ENCODE data around the gene EGFL6. TPM values are rescaled to one million over a fixed set of nuclear protein-coding genes. Genes with fewer than 3 reads are reported as not detected.
A peak's percentile ranks its signal among the peaks of the same experiment; 100 is the strongest.
"Not testable (repeated sequence)": the region's sequence is repeated elsewhere in the genome, so short reads cannot be mapped to it uniquely, and the experiment has no call there.

Gene EGFL6
- total RNA-seq, 2 experiments from 2014 or later: 5.7 to 18.7 TPM

GRCh38 chrX:13648336-13648735 lies 78.9 kb downstream of the EGFL6 start:
- H3K9me3 Mint-ChIP-seq (ENCODE audit: low read depth); DNase-seq; ATAC-seq; H3K4me3 Mint-ChIP-seq; H3K27me3 Mint-ChIP-seq; H3K36me3 Mint-ChIP-seq; CTCF ChIA-PET: not testable (repeated sequence)
- peaks cover 26% of the 10 kb centered on the region for H3K4me1 Mint-ChIP-seq
- H3K27ac Mint-ChIP-seq: peak overlapping the region; percentile 85

- ATAC-seq (no peak), DNase-seq (no peak)
- no peak overlapping the region for H3K4me3 Mint-ChIP-seq
- H3K27ac Mint-ChIP-seq: no peak overlapping the region
- H3K36me3 Mint-ChIP-seq: no peaks in the 10 kb centered on the region
- H3K27me3 Mint-ChIP-seq: no peaks in the 10 kb centered on the region
- CTCF ChIA-PET: interaction anchor here (1.2 kb wide), 1 partner anchor 143 kb away, joined by 4 read pairs; no protein-coding TSS in a partner anchor
- H3K9me3 Mint-ChIP-seq (ENCODE audit: low read depth): no peaks in the 10 kb centered on the region
- peaks cover 33% of the 10 kb centered on the region for H3K4me1 Mint-ChIP-seq
These were observed 80.4 kb downstream of the EGFL6 start for GRCh38 chrX:13649838-13650237.

GRCh38 chrX:13650318-13650717 lies 80.9 kb downstream of the EGFL6 start:
- Mint-ChIP-seq H3K27me3 (no peaks in the 10 kb centered on the region), H3K9me3 (ENCODE audit: low read depth) (no peaks in the 10 kb centered on the region), H3K36me3 (no peaks in the 10 kb centered on the region), H3K4me3 (no peak overlapping the region), H3K27ac (no peak overlapping the region), H3K4me1 (peaks cover 38% of the 10 kb centered on the region)
- DNase-seq (no peak), ATAC-seq (no peak)
- CTCF ChIA-PET: interaction anchor here (1.2 kb wide), 1 partner anchor 143 kb away, joined by 4 read pairs; no protein-coding TSS in a partner anchor

GRCh38 chrX:13651150-13651549 lies 81.7 kb downstream of the EGFL6 start:
- peaks cover 37% of the 10 kb centered on the region for H3K4me1 Mint-ChIP-seq
- H3K27me3 Mint-ChIP-seq: no peaks in the 10 kb centered on the region
- no peak for ATAC-seq
- H3K4me3 Mint-ChIP-seq: no peak overlapping the region
- no peaks in the 10 kb centered on the region for H3K36me3 Mint-ChIP-seq
- CTCF ChIA-PET: interaction anchor here (1.2 kb wide), 1 partner anchor 144 kb away, joined by 4 read pairs; no protein-coding TSS in a partner anchor
- no peak overlapping the region for H3K27ac Mint-ChIP-seq
- DNase-seq: no peak
- no peaks in the 10 kb centered on the region for H3K9me3 Mint-ChIP-seq (ENCODE audit: low read depth)

GRCh38 chrX:13652287-13652793 lies 82.9 kb downstream of the EGFL6 start:
- H3K9me3 Mint-ChIP-seq (ENCODE audit: low read depth): no peaks in the 10 kb centered on the region
- peak overlapping the region; percentile 83 for H3K4me3 Mint-ChIP-seq
- DNase-seq (no peak), ATAC-seq (no peak)
- peaks cover 31% of the 10 kb centered on the region for H3K4me1 Mint-ChIP-seq
- H3K27me3 Mint-ChIP-seq: no peaks in the 10 kb centered on the region
- CTCF ChIA-PET: interaction anchor here (1.7 kb wide), 1 partner anchor 145 kb away, joined by 5 read pairs; no protein-coding TSS in a partner anchor
- peak overlapping the region; percentile 95 for H3K27ac Mint-ChIP-seq
- H3K36me3 Mint-ChIP-seq: no peaks in the 10 kb centered on the region

- Mint-ChIP-seq H3K4me1 (peaks cover 25% of the 10 kb centered on the region), H3K27me3 (no peaks in the 10 kb centered on the region), H3K4me3 (peak within 1 kb of the TSS; percentile 83), H3K27ac (peak within 1 kb of the TSS; percentile 95), H3K9me3 (ENCODE audit: low read depth) (no peaks in the 10 kb centered on the region), H3K36me3 (no peaks in the 10 kb centered on the region)
- peak; percentile 98 for ATAC-seq
- CTCF ChIA-PET: interaction anchor here (0.7 to 1.7 kb wide), 3 partner anchors 35 to 146 kb away, joined by 3 to 5 read pairs (median 3); no protein-coding TSS in a partner anchor
- DNase-seq: peak; percentile 97
These were observed 83.7 kb downstream of the EGFL6 start, which contains the start of gene TCEANC for GRCh38 chrX:13652850-13653693. Gene TCEANC (plus strand): TSS chrX:13653141. CDS start chrX:13662509, 9,368 bp downstream.

GRCh38 chrX:13654116-13654515 lies 84.7 kb downstream of the EGFL6 start:
- ATAC-seq (no peak), DNase-seq (no peak)
- H3K27me3 Mint-ChIP-seq: no peaks in the 10 kb centered on the region
- peak overlapping the region; percentile 83 for H3K4me3 Mint-ChIP-seq
- peaks cover 29% of the 10 kb centered on the region for H3K4me1 Mint-ChIP-seq
- no peaks in the 10 kb centered on the region for H3K9me3 Mint-ChIP-seq (ENCODE audit: low read depth)
- no peaks in the 10 kb centered on the region for H3K36me3 Mint-ChIP-seq
- CTCF ChIA-PET: interaction anchor here (0.8 to 1.7 kb wide), 2 partner anchors 34 to 147 kb away, joined by 3 to 5 read pairs; no protein-coding TSS in a partner anchor
- H3K27ac Mint-ChIP-seq: peak overlapping the region; percentile 95

- H3K36me3 Mint-ChIP-seq: peaks cover 4% of the 10 kb centered on the region
- ATAC-seq (no peak), DNase-seq (no peak)
- H3K4me3 Mint-ChIP-seq: no peak overlapping the region
- CTCF ChIA-PET: interaction anchor here (0.9 kb wide), 1 partner anchor 149 kb away, joined by 4 read pairs; no protein-coding TSS in a partner anchor
- no peaks in the 10 kb centered on the region for H3K9me3 Mint-ChIP-seq (ENCODE audit: low read depth)
- H3K27me3 Mint-ChIP-seq: no peaks in the 10 kb centered on the region
- peaks cover 32% of the 10 kb centered on the region for H3K4me1 Mint-ChIP-seq
- H3K27ac Mint-ChIP-seq: no peak overlapping the region
These were observed 86.3 kb downstream of the EGFL6 start for GRCh38 chrX:13655674-13656073.

- peaks cover 7% of the 10 kb centered on the region for H3K36me3 Mint-ChIP-seq
- H3K4me1 Mint-ChIP-seq: peaks cover 28% of the 10 kb centered on the region
- no peaks in the 10 kb centered on the region for H3K27me3 Mint-ChIP-seq
- DNase-seq (no peak), ATAC-seq (no peak)
- no peaks in the 10 kb centered on the region for H3K9me3 Mint-ChIP-seq (ENCODE audit: low read depth)
- CTCF ChIA-PET: interaction anchor here (1.6 kb wide), 1 partner anchor 373 kb away, joined by 4 read pairs; no protein-coding TSS in a partner anchor
- no peak overlapping the region for H3K4me3 Mint-ChIP-seq
- peak overlapping the region; percentile 11 for H3K27ac Mint-ChIP-seq
These were observed 89.2 kb downstream of the EGFL6 start for GRCh38 chrX:13658602-13659001.

- peaks cover 28% of the 10 kb centered on the region for H3K4me1 Mint-ChIP-seq
These were observed 89.7 kb downstream of the EGFL6 start for GRCh38 chrX:13659063-13659462.

GRCh38 chrX:13661735-13662288 lies 92.4 kb downstream of the EGFL6 start:
- peaks cover 15% of the 10 kb centered on the region for H3K4me1 Mint-ChIP-seq
- CTCF ChIA-PET: interaction anchor here (1.0 kb wide), 1 partner anchor 370 kb away, joined by 4 read pairs; no protein-coding TSS in a partner anchor
- H3K27ac Mint-ChIP-seq: peak overlapping the region; percentile 73
- ATAC-seq (peak; percentile 55), DNase-seq (no peak)
- H3K9me3 Mint-ChIP-seq (ENCODE audit: low read depth): no peaks in the 10 kb centered on the region
- H3K36me3 Mint-ChIP-seq: peaks cover 7% of the 10 kb centered on the region
- H3K4me3 Mint-ChIP-seq: peak overlapping the region; percentile 45
- no peaks in the 10 kb centered on the region for H3K27me3 Mint-ChIP-seq

More at GRCh38 chrX:13659063-13659462, 89.7 kb downstream of the EGFL6 start:
- peak overlapping the region; percentile 11 for H3K27ac Mint-ChIP-seq
- H3K27me3 Mint-ChIP-seq: no peaks in the 10 kb centered on the region
- CTCF ChIA-PET: interaction anchor here (1.6 kb wide), 1 partner anchor 373 kb away, joined by 4 read pairs; no protein-coding TSS in a partner anchor
- peaks cover 7% of the 10 kb centered on the region for H3K36me3 Mint-ChIP-seq
- ATAC-seq (no peak), DNase-seq (no peak)
- peak overlapping the region; percentile 32 for H3K4me3 Mint-ChIP-seq
- H3K9me3 Mint-ChIP-seq (ENCODE audit: low read depth): no peaks in the 10 kb centered on the region

GRCh38 chrX:13662355-13662791 lies 93.0 kb downstream of the EGFL6 start:
- Mint-ChIP-seq H3K27me3 (no peaks in the 10 kb centered on the region), H3K4me3 (peak overlapping the region; percentile 45), H3K36me3 (peaks cover 7% of the 10 kb centered on the region), H3K9me3 (ENCODE audit: low read depth) (no peaks in the 10 kb centered on the region), H3K4me1 (peaks cover 16% of the 10 kb centered on the region), H3K27ac (peak overlapping the region; percentile 73)
- no peak for ATAC-seq
- CTCF ChIA-PET: interaction anchor here (1.0 kb wide), 1 partner anchor 370 kb away, joined by 4 read pairs; no protein-coding TSS in a partner anchor
- DNase-seq: no peak

GRCh38 chrX:13664020-13664419 lies 94.6 kb downstream of the EGFL6 start:
- H3K27me3 Mint-ChIP-seq: no peaks in the 10 kb centered on the region
- H3K27ac Mint-ChIP-seq: no peak overlapping the region
- peaks cover 15% of the 10 kb centered on the region for H3K4me1 Mint-ChIP-seq
- no peak for DNase-seq
- no peaks in the 10 kb centered on the region for H3K9me3 Mint-ChIP-seq (ENCODE audit: low read depth)
- H3K4me3 Mint-ChIP-seq: no peak overlapping the region
- peaks cover 7% of the 10 kb centered on the region for H3K36me3 Mint-ChIP-seq
- ATAC-seq: no peak
- CTCF ChIA-PET: no interaction called here

Data from activated CD8-positive, alpha-beta memory T cell treated with anti-CD3 and anti-CD28 coated beads, Interleukin-2, amount 10 ng/mL, durations not matched to agents 7 days and 5 days (primary cell).